OCI-M2 (cell line): ENCODE measurements around the gene AWAT2.

Experiments
- DNase-seq: peaks from one replicate; lab custom pipeline; 2025; ENCODE audit not compliant: unreplicated experiment; lab: John Stamatoyannopoulos, UW

The AWAT2 gene, protein sequence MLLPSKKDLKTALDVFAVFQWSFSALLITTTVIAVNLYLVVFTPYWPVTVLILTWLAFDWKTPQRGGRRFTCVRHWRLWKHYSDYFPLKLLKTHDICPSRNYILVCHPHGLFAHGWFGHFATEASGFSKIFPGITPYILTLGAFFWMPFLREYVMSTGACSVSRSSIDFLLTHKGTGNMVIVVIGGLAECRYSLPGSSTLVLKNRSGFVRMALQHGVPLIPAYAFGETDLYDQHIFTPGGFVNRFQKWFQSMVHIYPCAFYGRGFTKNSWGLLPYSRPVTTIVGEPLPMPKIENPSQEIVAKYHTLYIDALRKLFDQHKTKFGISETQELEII

GRCh38 chrX:70049925-70050324 lies at the start of gene AWAT2:
Gene AWAT2, minus strand, starts transcription at chrX:70049938. Its CDS starts 6 bp downstream, at chrX:70049932.
- DNase-seq, result no peak

DNA sequence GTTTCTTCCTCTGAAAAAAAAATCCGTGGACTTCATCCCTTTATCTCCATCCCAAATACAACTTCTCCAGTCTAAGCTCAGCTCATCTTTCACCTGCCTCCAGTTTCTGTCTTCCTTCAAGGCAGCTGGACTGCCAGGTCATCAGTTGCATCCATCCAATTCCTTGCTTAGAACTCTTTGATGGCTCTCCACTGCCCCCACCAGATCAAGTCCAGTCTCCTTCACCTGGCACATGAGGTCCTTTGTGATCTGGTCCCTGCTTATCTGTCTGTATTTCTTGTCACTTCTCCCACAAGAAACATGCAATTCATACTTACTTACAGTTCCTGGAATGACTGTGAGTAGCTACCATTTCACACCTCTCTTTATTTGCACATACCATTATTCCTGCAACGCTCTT lies 46.3 kb upstream of the AWAT2 start:
- DNase-seq, result no peak

- DNase-seq, result no peak
These were observed 42.5 kb upstream of the AWAT2 start for GRCh38 chrX:70092247-70092646.

DNA sequence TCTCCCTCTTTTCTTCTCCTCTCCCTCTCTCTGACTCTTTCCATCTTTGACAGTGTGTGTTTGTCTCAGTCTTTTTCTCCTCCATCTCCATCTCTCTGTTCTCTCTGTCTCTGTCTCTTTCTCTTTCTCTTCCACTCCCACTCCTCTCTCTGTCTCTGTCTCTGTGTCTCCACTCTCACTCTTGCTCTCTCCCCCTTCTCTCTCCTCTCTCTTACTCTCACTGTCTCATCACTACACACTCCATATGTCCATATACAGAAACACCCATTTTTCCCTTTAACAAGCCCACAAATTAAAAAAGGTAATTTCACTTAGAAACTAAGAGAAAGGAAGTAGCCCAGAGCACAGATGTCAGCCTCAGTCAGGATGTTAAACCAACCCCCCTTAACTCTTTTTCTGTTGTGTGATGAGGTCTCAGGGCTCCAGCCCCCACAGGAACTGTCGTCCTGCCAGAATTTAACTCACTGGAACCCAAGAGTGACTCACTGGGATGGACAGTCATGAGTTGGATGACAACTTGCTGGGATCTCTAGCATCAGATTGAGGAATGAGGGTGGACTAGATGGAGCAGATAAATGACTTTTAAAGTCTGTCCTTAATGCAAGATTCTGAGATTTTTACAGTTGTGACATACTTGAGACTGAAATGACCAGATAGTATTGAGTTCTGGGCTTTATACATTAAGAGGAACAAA lies 40.0 kb upstream of the AWAT2 start:
- DNase-seq, result no peak

DNA sequence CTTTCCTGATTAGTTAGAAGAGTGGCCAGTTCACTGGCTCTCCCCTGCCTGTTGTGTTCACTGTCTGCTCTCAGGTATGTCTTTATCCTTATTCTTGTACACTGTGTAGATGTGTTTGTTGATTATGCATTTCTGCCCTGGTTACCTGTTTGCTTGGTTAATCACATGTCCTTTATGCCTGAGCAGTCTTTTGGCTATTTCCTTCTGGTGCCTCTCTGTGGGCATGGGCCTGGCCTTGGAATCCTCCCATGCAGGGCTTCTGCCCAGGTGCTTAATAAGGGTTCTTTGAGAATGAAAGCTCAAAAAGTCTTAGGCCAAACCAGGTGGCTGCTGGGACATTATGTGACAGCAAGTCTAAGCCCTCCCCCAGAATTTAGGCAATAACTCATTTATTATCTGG lies 39.0 kb upstream of the AWAT2 start:
- DNase-seq, result no peak

DNA sequence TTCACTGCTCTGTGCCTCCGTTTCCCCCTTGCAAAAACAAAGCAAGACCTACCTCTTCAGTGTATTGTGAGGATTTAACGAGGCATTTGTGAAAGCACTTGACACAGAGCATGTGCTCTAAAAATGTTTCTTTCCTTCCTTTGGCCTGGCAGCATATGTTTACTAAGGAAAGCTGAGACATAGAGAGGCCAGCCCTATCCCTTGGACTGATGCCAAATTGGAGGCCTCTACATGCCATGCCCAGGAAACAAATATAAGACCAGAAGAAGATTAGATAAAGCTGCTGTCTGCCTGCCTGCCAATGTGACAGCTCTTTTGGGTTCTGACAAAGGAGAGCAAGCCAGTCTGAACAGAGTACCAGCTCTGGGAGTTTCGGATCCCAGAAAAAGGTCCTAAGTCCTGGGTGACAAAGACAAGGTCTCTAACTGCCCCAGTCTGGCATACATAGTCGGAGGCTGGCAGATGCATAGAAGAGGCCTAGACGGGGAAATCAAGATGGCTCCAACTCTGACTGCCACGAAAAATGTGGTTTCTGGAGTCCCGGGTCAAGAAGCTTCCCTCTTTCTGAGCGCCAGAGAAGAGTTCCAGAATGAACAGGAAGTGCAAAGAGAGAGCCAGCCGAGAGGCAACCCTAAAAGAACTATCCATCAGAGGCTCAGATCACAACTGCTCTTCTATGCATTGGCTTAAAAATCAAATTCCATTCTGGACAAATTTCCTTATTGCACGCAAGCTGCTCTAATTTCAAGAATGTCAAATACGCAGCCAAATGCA lies 38.3 kb upstream of the AWAT2 start:
- no peak for DNase-seq

DNA sequence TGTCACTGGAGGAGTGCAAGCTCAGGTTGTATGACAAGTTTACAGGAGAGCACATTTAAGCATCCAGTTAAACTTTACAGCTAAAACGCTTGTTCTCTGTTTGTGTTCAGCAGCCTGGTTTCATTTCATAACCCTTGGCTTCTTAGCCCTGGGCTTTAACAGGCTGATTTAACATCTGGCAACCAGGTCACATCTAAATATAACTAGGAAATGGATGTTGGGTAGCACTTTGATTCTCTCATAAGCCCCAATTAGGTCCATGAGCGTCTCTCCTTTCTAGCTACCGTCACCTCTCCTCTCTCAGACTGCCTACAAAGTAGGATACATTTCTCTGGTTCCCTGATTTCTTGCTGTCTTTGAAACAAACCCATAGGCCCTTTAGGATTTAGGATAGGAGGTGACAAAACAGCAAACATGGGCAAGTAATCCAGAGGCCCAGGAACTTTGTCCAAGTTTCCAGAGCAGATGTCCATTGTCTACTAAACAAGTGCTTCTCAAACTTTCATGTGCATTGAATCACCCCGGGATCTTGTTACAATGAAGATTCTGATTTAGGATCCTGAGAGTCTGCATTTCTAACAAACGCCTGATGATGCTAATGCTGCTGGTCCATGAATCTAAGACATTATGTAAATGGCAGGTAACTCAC lies 35.0 kb upstream of the AWAT2 start:
- no peak for DNase-seq

DNA sequence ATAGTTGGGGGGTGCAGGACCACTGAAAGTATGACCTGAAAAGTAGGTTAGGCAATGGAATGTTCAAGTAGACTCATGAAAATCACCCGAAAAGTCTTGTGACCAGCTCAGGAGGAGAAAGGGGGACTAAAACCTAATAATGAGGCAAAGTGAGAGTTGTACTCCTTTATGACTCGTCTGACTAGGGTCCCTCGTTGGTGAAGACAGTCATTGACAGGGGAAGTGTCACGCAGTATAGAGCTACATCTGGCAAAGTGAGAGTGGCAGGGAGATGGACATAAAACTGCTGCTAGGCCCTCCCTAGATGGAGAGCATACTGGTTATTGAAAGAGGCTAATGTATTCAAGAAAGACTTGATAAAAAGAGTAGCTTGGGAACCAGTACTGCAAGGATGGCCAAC lies 33.0 kb upstream of the AWAT2 start:
- DNase-seq, result no peak

- DNase-seq, result no peak
These were observed 30.1 kb upstream of the AWAT2 start for GRCh38 chrX:70079870-70080269.

- no peak for DNase-seq
These were observed 29.6 kb upstream of the AWAT2 start for GRCh38 chrX:70079297-70079696.

DNA sequence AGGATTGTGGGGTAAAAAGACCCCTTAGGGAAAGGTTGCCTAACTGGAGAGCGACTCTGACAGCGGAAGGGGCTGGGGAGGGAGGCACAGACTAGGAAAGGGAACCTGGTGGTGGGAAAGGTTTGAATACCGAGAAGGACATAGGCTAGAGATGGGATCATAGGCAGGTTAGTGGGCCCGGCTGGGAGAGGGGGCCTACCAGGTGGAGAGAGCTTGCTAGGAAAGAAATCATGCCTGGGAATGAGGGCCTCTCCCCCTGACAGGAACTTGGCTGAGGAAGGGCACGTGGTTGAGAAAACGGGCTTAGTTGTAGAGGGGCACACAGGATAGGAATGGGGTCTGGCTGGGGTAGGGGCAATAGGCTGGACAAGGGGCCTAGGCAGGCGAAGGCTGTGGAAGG lies 16.9 kb upstream of the AWAT2 start:
- no peak for DNase-seq

DNA sequence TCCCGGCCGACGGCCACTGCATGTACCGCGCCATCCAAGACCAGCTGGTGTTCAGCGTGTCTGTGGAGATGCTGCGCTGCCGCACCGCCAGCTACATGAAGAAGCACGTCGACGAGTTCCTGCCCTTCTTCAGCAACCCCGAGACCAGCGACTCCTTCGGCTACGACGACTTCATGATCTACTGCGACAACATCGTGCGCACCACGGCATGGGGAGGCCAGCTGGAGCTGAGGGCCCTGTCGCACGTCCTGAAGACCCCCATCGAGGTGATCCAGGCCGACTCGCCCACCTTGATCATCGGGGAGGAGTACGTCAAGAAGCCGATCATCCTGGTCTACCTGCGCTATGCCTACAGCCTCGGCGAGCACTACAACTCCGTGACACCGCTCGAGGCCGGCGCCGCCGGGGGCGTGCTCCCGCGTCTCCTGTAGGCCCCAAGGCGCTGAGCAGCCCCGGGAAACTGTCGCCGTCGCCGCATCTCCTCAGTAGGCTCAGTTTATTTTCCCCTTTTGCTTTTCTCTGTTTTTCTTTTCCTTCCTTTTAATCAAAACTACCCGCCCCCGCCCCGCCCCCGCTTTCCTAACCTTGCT lies 13.3 kb upstream of the AWAT2 start:
- no peak for DNase-seq

- DNase-seq, result no peak
These were observed 12.3 kb upstream of the AWAT2 start, which contains the start of gene OTUD6A for GRCh38 chrX:70062076-70062475. Gene OTUD6A, plus strand, starts transcription at chrX:70062457. Its CDS starts 68 bp downstream, at chrX:70062525.

DNA sequence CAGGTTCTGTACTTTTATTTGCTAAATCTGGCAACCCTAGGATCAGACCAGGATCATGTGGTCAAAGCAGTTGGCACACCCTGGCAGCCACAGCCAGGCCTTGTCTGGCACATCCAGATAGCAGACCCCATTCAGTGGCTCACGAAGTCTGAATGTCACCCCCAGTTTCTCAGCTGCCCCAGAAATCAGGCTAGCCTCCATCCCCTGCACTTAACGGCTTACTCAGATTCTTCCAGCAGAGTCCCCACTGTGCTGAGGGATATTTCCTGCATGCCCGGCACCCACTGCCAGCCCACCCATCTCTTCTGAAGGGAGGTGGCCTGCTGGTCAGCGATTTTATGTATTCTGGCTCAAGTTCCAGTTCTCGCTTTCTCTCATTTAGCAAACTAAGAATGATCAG lies 4.7 kb upstream of the AWAT2 start:
- DNase-seq, result no peak

DNA sequence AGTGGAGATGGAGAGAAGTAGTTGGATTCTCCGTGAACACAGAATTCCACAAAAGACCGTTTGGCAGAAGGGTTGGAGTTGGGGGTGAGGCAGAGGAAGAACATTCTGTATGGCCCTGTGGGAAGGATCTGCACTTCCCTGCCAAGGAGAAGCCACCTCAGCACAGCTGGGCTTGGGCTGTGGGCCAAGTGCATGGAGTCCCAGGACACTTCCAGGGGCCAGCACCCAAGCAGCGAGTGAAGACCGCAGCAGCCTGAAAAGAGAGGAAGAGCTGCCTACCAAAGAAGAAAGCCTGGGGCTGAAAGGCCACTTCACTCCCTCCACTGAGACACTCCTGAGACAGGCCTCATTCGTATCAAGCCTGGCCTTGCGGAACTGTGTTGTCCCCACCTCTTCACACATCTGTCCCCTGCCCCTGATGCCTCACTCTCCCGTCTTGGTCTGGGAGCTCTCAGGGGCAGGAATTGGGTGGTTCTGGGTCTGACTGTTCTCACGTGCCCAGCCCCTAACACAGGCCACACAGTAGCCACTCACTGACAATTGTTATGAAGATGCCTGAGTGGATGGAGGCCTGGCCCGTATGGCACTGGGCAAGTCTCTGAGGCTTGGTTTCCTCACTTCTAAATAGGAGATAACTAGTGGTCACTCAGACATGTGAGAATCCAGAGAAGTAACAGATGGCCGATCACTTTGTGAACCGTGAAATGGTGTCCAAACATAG lies 3.3 kb upstream of the AWAT2 start:
- no peak for DNase-seq

DNA sequence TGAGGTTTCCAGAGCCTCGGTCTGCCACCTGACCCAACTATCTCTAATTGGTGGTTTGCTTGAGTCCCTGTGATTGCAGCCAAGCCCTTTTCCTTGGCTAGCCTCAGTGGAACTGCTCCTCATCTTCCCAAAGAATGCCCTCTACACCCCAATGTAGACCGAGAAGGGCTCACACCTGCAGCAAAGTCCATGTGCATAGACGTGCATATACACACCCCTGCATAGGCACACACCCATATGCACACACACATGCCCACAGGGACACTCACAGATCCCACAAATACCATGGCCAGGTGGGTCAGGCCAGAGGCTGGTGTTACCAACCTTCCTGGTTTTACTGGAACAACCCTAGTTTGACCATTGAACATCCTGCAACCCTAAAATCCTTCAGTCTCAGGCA lies 332 bp downstream of the AWAT2 start:
- no peak for DNase-seq

- DNase-seq, result no peak
These were observed 2.8 kb downstream of the AWAT2 start for GRCh38 chrX:70046978-70047377.

DNA sequence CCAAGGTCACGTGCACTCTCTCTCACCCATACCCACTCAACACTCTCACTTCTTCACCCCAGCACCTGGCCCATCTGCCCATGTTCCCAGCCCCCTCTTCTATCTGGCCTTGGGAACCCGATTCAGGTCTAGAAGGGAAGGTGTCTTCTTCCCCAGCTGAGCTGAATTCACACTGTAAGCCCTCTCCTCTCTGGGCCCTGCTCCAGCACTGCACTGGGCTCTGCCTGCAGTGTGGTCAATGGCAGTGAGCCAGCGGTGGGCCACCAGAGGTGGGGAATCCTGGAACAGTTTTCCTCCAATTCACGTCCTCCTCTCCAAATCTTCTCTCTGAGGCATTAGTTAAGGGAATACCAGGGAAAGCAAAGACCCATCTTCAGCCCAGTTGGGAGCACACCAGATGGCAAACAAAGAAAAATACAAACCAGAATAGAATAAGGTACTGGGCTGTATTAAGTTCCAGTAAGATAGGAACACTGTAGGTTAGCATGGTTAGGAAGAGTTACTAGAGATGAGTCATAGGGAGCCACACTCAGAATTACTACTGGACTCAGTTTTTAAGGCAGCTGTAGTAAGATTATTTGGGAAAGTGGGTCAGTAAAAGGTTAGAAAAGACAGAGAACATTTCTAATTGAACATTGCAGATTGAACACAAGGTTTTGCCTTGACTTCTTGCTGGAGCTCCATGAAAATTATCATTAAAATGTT lies 5.0 kb downstream of the AWAT2 start:
- DNase-seq, result no peak

DNA sequence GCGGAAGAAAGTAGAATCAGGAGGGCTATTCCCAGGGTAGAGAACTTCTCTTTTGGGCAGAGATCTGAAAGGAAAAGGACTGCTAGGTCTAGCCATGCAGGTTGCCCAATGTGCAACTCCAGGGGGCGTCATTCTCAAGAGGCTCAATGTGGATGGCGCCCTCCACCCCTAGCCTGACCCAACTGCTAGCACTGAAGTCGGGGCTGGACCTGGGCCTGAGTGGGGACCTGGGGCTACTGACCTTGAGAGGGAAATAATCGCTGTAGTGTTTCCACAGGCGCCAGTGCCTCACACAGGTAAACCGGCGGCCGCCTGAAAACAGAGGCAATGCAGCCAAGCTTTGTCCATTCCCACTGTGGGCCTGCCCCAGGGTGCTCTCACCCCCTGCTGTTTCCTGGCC lies 6.1 kb downstream of the AWAT2 start:
- DNase-seq, result no peak
